GM12874 (cell line): Measurements from ENCODE around the gene FAM234B.

Source experiments
- TF ChIP-seq, protein P1 (sequence below): IDR thresholded peaks from 2 replicates; pipeline ENCODE4 v1.5.1; 2011; ENCODE audit warnings: low read depth, mild to moderate bottlenecking, control low read depth, low read length, moderate library complexity; ENCODE audit not compliant: insufficient read depth

Gene FAM234B

DNA sequence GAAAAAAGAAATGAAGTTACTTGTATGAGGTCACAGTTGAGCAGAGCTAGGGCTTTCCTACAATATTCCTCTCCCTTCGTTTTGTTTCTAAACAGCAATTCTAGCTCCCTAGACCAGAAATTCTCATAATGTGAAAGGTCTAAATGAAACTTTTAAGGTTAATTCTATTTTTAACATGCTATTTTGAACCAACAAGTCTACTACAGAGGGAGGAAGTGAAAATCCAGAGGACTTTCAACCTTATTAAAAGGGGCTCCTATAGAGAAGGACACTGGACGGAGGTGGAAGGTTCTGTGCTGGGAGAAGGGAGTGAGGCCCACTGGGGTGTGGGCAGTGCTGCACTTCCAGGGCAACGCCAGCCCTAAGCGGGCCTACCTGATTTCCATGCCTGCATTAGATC is 45.9 kb downstream of the FAM234B start:
- TF ChIP-seq, protein P1, sequence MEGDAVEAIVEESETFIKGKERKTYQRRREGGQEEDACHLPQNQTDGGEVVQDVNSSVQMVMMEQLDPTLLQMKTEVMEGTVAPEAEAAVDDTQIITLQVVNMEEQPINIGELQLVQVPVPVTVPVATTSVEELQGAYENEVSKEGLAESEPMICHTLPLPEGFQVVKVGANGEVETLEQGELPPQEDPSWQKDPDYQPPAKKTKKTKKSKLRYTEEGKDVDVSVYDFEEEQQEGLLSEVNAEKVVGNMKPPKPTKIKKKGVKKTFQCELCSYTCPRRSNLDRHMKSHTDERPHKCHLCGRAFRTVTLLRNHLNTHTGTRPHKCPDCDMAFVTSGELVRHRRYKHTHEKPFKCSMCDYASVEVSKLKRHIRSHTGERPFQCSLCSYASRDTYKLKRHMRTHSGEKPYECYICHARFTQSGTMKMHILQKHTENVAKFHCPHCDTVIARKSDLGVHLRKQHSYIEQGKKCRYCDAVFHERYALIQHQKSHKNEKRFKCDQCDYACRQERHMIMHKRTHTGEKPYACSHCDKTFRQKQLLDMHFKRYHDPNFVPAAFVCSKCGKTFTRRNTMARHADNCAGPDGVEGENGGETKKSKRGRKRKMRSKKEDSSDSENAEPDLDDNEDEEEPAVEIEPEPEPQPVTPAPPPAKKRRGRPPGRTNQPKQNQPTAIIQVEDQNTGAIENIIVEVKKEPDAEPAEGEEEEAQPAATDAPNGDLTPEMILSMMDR: no peak

DNA sequence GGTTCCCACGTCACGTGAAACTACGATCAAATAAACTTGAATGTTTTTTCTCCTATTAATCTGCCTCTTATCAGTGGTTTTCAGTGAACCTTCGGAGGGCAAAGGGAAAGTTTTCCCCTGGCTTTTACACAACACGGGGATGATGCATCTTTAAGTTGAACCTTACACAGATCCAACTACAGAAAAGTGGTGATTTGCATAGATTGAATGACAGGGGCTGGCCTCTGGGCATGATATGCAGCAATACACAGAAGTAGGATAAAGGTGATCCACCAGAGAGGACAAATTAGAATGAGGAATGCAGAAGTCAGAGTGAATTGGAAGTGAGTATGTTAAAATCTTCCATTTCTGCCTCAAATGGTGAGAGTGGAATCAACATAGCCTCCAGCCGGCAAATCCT is 47.7 kb downstream of the FAM234B start:
- TF ChIP-seq, protein P1: no peak

DNA sequence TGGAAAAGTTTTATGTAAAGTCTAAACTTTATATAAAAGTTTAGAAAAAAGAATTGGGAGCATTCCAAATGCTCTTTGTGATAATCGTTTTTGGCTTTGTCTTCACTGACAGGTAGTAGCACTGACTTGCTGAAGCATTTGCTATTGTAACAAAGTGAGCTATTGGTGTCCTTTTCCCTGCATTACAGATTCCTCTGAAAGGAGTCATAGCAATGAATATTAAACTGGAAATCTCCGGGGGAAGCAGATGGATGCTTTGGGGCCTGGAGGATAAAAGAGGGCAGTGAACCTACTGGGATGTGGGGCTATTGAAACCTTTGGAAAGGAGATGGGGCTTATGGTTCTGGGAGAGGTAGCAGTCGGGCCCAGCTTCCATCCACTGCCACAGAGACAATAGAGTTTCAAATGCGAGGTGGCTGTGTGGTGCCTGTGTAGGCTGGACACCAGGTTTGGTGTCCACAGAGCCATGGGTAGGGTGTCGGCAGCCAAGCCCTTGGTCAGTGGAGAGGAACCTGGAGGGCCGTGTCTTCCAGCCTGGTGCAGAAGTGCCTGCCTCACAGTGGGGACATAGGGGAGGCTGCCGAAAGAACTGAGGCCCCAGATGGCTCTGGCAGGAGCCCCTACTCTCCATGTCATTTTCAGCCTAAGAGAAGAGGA is 49.1 kb downstream of the FAM234B start:
- TF ChIP-seq, protein P1: no peak

DNA sequence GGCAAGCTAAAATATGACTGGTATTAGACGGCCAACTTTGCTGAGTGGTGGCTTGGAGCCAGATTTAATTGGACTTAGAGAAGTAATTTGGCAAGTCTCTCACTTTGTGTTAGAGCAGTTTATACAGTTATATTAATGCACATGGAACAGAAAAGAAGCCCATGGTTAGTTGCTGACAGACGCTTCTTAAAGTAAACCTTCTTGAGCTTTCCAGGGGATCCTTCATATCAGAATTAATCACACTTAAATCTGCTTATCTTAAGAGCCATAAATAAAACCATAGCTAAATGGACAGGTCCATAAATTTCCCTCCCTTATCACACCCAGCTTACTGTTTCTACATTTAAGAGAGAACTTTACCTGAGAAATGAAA is 49.7 kb downstream of the FAM234B start:
- TF ChIP-seq, protein P1: no peak

DNA sequence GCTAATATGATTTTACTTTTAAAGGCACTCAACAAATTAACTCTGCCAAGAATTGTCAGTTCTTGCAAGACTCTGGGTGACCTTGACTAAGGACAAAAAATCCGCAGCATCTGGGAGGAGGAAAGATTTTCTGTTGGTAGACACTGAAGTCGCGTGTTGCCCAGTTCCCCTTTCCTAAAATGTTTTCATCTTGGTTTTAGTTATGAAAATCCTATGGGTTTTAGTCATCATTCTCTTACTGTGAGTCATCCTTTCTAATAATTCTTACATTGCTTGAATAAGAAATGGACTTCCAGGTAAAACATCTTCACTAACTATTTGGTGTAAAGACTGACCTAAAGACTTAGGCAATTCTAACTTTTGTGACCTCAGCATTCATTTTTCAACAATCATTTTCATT is 50.2 kb downstream of the FAM234B start:
- TF ChIP-seq, protein P1: no peak

DNA sequence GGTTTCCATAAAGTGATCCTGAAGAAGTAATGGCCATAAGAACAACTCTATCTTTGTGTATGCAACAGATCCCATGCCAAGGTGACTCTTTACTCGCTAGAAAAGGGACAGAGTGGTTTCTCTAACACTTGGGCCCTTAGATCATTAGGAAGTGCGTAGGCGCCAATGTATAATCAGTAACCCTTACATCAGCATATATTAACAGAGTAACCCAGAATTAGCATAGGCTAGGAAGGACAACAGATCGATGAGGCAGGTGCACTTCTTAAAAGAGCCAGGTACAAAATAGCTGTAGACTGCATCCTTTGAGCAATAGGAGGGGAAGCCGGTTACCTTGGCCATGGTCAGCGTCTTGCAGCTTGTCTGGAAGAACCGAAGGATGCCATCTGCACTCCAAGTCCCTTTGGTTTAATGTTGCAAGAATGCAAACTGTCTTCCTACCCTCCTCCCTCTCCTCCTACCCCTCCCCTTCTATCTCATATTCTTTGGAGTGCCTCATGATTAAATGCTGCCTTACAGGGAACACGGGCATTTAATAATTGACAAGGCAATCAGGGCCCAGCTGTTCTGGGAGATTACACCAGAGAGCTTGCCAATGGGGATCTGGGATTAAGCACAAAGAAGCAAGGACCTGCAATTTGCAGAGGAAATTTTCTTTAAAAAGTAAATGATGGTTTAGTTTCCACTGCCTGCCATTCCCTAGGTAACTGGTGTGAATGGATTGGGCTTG is 51.2 kb downstream of the FAM234B start:
- TF ChIP-seq, protein P1: no peak

DNA sequence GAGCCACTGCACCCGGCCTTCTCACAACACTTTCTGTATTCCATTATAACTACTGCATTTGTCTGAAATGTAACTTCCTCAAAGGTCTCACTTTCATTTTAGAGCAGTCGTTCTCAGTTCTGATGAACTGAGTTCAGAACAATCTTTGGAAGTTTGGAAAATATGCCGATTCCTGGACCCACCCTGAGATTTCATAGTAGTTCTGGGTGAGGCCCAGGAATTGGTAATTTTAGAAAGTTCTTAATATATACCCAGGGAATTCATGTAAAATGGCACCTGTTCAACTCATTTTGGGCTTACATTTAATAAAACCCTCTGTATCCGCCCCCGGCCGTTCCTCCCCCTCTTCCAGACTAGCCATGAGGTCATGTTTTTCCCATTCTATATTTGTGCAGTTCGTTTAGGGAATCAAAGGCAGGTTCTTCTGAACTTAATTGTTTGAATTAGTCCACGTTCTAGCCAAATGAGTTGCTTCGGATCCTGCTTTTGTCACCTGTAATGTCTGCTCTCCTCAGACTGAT is 53.4 kb downstream of the FAM234B start:
- TF ChIP-seq, protein P1: no peak
